ENCODE results near the gene OR6C4. TPM values are rescaled to one million over a fixed set of nuclear protein-coding genes. Genes with fewer than 3 reads are reported as not detected.
"Not testable (repeated sequence)": the region's sequence is repeated elsewhere in the genome, so short reads cannot be mapped to it uniquely, and the experiment has no call there.

OR6C4 gene
- total and polyA plus RNA-seq, 7 donors, result not detected

- Histone ChIP-seq H3K36me3 (ENCODE audit: insufficient read depth in 1 of 2, low read depth in 1 of 2) (no peaks in the 10 kb centered on the region), H3K4me1 (no peaks in the 10 kb centered on the region), H3K4me3 (no peak overlapping the region), H3K27ac (no peak overlapping the region), H3K27me3 (ENCODE audit: insufficient read depth in 3 of 3, low read length in 2 of 3) (no peaks in the 10 kb centered on the region), H3K9me3 (no peaks in the 10 kb centered on the region)
- DNase-seq (no peak), ATAC-seq (no peak)
- TF ChIP-seq, protein P1, sequence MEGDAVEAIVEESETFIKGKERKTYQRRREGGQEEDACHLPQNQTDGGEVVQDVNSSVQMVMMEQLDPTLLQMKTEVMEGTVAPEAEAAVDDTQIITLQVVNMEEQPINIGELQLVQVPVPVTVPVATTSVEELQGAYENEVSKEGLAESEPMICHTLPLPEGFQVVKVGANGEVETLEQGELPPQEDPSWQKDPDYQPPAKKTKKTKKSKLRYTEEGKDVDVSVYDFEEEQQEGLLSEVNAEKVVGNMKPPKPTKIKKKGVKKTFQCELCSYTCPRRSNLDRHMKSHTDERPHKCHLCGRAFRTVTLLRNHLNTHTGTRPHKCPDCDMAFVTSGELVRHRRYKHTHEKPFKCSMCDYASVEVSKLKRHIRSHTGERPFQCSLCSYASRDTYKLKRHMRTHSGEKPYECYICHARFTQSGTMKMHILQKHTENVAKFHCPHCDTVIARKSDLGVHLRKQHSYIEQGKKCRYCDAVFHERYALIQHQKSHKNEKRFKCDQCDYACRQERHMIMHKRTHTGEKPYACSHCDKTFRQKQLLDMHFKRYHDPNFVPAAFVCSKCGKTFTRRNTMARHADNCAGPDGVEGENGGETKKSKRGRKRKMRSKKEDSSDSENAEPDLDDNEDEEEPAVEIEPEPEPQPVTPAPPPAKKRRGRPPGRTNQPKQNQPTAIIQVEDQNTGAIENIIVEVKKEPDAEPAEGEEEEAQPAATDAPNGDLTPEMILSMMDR (IDR thresholded peaks at IDR 0.05), result no peak
- intact Hi-C loops (cut with DNase I), result no loop called here
Measured at GRCh38 chr12:55548756-55549155, 646 bp upstream of the OR6C4 start.

- H3K9me3 ChIP-seq, result peaks cover 15% of the 10 kb centered on the region
- no peak for DNase-seq
- no peak overlapping the region for H3K27ac ChIP-seq
- ATAC-seq, result no peak
- no peaks in the 10 kb centered on the region for H3K4me1 ChIP-seq
- H3K27me3 ChIP-seq (ENCODE audit: insufficient read depth in 3 of 3, low read length in 2 of 3), result no peaks in the 10 kb centered on the region
- TF ChIP-seq, protein P1 (IDR thresholded peaks at IDR 0.05), result no peak
- H3K4me3 ChIP-seq, result no peak overlapping the region
- no peaks in the 10 kb centered on the region for H3K36me3 ChIP-seq (ENCODE audit: insufficient read depth in 1 of 2, low read depth in 1 of 2)
- intact Hi-C loops (cut with DNase I), result no loop called here
Measured at GRCh38 chr12:55554296-55554695, 4.9 kb downstream of the OR6C4 start.

DNA sequence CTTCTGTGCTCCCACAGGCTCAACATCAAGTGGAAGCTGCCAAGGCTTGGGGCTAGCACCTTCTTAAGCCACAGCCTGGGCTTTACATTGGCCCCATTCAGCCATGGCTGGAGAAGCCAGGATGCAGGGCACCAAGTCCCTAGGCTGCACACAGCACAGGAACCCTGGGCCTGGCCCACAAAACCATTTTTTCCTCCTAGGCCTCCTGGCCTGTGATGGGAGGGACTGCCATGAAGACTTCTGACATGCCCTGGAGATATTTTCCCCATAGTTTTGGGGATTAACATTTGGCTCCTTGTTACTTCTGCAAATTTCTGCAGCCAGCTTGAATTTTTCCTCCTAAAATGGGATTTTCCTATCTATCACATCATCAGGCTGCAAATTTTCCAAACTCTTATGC, 20.7 kb downstream of the OR6C4 start:
- DNase-seq; H3K4me1 ChIP-seq; ATAC-seq; H3K27me3 ChIP-seq (ENCODE audit: insufficient read depth in 3 of 3, low read length in 2 of 3); intact Hi-C loops (cut with DNase I); H3K9me3 ChIP-seq; H3K36me3 ChIP-seq (ENCODE audit: insufficient read depth in 1 of 2, low read depth in 1 of 2); H3K27ac ChIP-seq; H3K4me3 ChIP-seq: not testable (repeated sequence)

GRCh38 chr12:55570689-55571088, 21.3 kb downstream of the OR6C4 start:
- ATAC-seq; intact Hi-C loops (cut with DNase I); H3K4me1 ChIP-seq; H3K9me3 ChIP-seq; DNase-seq; H3K27me3 ChIP-seq (ENCODE audit: insufficient read depth in 3 of 3, low read length in 2 of 3); H3K36me3 ChIP-seq (ENCODE audit: insufficient read depth in 1 of 2, low read depth in 1 of 2); H3K4me3 ChIP-seq; H3K27ac ChIP-seq: not testable (repeated sequence)
- 92 to 96% (median 92%) methylated on average over 1 of the region's 1 CpG for WGBS, 3 donors

DNA sequence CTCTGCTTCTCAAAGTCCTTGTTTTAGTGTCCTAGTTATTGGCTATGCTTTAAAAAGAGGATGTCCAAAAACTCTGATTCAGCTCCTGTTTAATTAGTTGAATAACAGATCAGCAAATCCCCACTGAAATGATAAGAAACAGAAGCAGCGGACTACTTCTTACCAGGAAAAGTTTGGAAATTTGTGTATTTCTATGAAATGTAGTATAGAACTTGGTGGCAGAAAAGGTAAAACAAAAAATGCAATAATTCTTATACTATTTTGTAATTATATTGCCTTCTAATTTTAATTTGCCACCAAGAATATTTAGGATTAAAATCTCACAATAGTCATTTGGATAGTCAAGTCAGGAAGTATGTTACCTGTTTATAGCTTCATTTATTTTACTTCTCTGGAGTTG, 22.8 kb downstream of the OR6C4 start, which contains the start of gene OR2AP1:
Gene OR2AP1, plus strand, starts transcription at position 301 of the 400 bp plus-strand sequence. CDS start 1,947 bp downstream, outside the sequence.
- Histone ChIP-seq H3K27me3 (ENCODE audit: insufficient read depth in 3 of 3, low read length in 2 of 3) (no peaks in the 10 kb centered on the region), H3K9me3 (no peaks in the 10 kb centered on the region), H3K4me1 (no peaks in the 10 kb centered on the region), H3K36me3 (ENCODE audit: insufficient read depth in 1 of 2, low read depth in 1 of 2) (no peaks in the 10 kb centered on the region), H3K27ac (no peak within 1 kb of the TSS), H3K4me3 (no peak within 1 kb of the TSS)
- intact Hi-C loops (cut with DNase I), result no loop called here
- TF ChIP-seq, protein P1 (IDR thresholded peaks at IDR 0.05), result no peak
- no peak for ATAC-seq
- DNase-seq, result no peak
- 91 to 94% (median 91%) methylated on average over 1 of the region's 1 CpG for WGBS, 3 donors

GRCh38 chr12:55582066-55582465, 32.7 kb downstream of the OR6C4 start:
- Histone ChIP-seq H3K4me1 (no peaks in the 10 kb centered on the region), H3K27me3 (ENCODE audit: insufficient read depth in 3 of 3, low read length in 2 of 3) (no peaks in the 10 kb centered on the region), H3K9me3 (peaks cover 3% of the 10 kb centered on the region), H3K36me3 (ENCODE audit: insufficient read depth in 1 of 2, low read depth in 1 of 2) (no peaks in the 10 kb centered on the region), H3K4me3 (no peak overlapping the region), H3K27ac (no peak overlapping the region)
- TF ChIP-seq, protein P1 (IDR thresholded peaks at IDR 0.05), result no peak
- intact Hi-C loops (cut with DNase I), result no loop called here
- no peak for DNase-seq
- 85 to 97% (median 95%) methylated on average over 2 of the region's 2 CpGs for WGBS, 3 donors
- no peak for ATAC-seq

Measured in psoas muscle (tissue), 8 donors.